HepG2 (cell line): Measurements from ENCODE around the gene GRIK3. TPM values are rescaled to one million over a fixed set of nuclear protein-coding genes. Genes with fewer than 3 reads are reported as not detected.

Experiments
- ATAC-seq: fragments of 200-7000 bp; cut with Tn5 transposase; 3 replicates; pipeline ENCODE4 v1.9.1; 2020; ENCODE audit warnings: mild to moderate bottlenecking, moderate library complexity
- BruUV-seq: library from RNA; stranded (reverse); fragments of 400-500 nt; replicated peaks from 2 replicates; lab custom pipeline; 2021; lab: Mats Ljungman, UMichigan
- CTCF ChIA-PET: fragments of 300-600 bp; formaldehyde crosslinking; extraction: SDS; loops from one replicate; lab custom pipeline; 2021; ENCODE audit warnings: low total read pairs, inconsistent platforms, low intra/inter-chr PET ratio; lab: Yijun Ruan, JAX
- POLR2A ChIA-PET: fragments of 350-600 bp; sonication (Branson Sonifier 250); formaldehyde crosslinking; loops from one replicate; lab custom pipeline; 2020; ENCODE audit warnings: antibody characterized with exemption, inconsistent platforms; lab: Yijun Ruan, JAX
- DNase-seq: peaks from one replicate; pipeline ENCODE4 v3.0.0-alpha.2; 2015; ENCODE audit warnings: low spot score
- FAIRE-seq: peaks from 3 replicates; lab custom pipeline; 2011; peaks lifted over from hg19 to GRCh38; lab: Jason Lieb, UNC
- H2AFZ ChIP-seq: one replicate; pipeline ENCODE4 v1.6.1; 2011; ENCODE audit warnings: low read length, inconsistent platforms
- H3K27ac ChIP-seq: fragments of 300-600 bp; 3 replicates; pipeline ENCODE4 v1.8.0; 2011; ENCODE audit warnings: mixed run types, mild to moderate bottlenecking, mixed read lengths, low read length, inconsistent platforms; ENCODE audit not compliant: insufficient read depth; ENCODE audit errors: extremely low read length
- H3K27me3 ChIP-seq, 2 experiments: fragments of 200-600 bp in 1 of 2; 2 replicates in 1 of 2; 3 replicates in 1 of 2; pipeline versions ENCODE4 v1.6.0 to v1.8.0; 2011; ENCODE audit warnings: low read length in 2 of 2, mild to moderate bottlenecking in 2 of 2, moderate library complexity in 2 of 2, inconsistent platforms in 1 of 2; ENCODE audit not compliant: insufficient read depth in 2 of 2, control insufficient read depth in 1 of 2
- H3K36me3 ChIP-seq, 2 experiments: fragments of 200-600 bp in 1 of 2; replicated peaks in 1 of 2; 2 replicates in 1 of 2; 3 replicates in 1 of 2; pipeline versions ENCODE4 v1.5.1 to v1.8.0; 2011; ENCODE audit warnings: low read length in 2 of 2, inconsistent platforms in 1 of 2; ENCODE audit not compliant: insufficient read depth in 2 of 2, control insufficient read depth in 1 of 2
- H3K4me1 ChIP-seq: 2 replicates; pipeline ENCODE4 v1.5.1; 2012; ENCODE audit warnings: low read length, inconsistent platforms; ENCODE audit not compliant: insufficient read depth
- H3K4me2 ChIP-seq: 2 replicates; pipeline ENCODE4 v1.6.0; 2011; ENCODE audit warnings: low read depth, low read length, inconsistent platforms
- H3K4me3 ChIP-seq, 3 experiments: fragments of 200-600 bp in 1 of 3; sonication (generic), shearing (Covaris generic) in 1 of 3; replicated peaks in 1 of 3; 2 replicates each; pipeline ENCODE4 v1.5.1; 2011 to 2016; ENCODE audit warnings: low read length in 3 of 3, inconsistent platforms in 2 of 3, low read depth in 2 of 3, mild to moderate bottlenecking in 2 of 3, control low read depth in 1 of 3, mixed read lengths in 1 of 3; ENCODE audit not compliant: insufficient read depth in 1 of 3
- H3K79me2 ChIP-seq: one replicate; pipeline ENCODE4 v1.6.1; 2011; ENCODE audit warnings: low read length, inconsistent platforms; ENCODE audit not compliant: insufficient read depth
- H3K9ac ChIP-seq: 2 replicates; pipeline ENCODE4 v1.6.0; 2011; ENCODE audit warnings: mild to moderate bottlenecking, low read depth, low read length, inconsistent platforms; ENCODE audit not compliant: insufficient read depth
- H3K9me3 ChIP-seq: 2 replicates; pipeline ENCODE4 v1.5.1; 2012; ENCODE audit warnings: mild to moderate bottlenecking, low read length
- H4K20me1 ChIP-seq: 2 replicates; pipeline ENCODE4 v1.6.0; 2011; ENCODE audit warnings: inconsistent platforms, mild to moderate bottlenecking, low read length, moderate library complexity; ENCODE audit not compliant: insufficient read depth
- ARID3A ChIP-seq: IDR thresholded peaks from 2 replicates; pipeline ENCODE4 v1.6.1; 2012; ENCODE audit warnings: low read depth, low read length, improper control_type of control experiment
- CHD4 ChIP-seq: fragments of 200-600 bp; sonication (generic); IDR thresholded peaks from 2 replicates; pipeline ENCODE4 v1.7.0; 2017; ENCODE audit warnings: mild to moderate bottlenecking, low read length, borderline replicate concordance
- DMAP1 ChIP-seq: IDR thresholded peaks from 2 replicates; pipeline ENCODE4 v1.6.1; 2016
- DR1 ChIP-seq: sonication (generic); formaldehyde crosslinking; IDR thresholded peaks from 2 replicates; pipeline ENCODE4 v1.8.0; 2021; ENCODE audit warnings: mild to moderate bottlenecking, missing genetic modification reagents, inconsistent platforms
- HMG20A ChIP-seq: IDR thresholded peaks from 2 replicates; pipeline ENCODE4 v1.6.1; 2016; ENCODE audit warnings: borderline replicate concordance
- JUND ChIP-seq: sonication (generic); formaldehyde crosslinking; IDR thresholded peaks from 2 replicates; pipeline ENCODE4 v1.8.0; 2022; ENCODE audit warnings: mild to moderate bottlenecking, missing genetic modification reagents
- MAZ ChIP-seq, 2 experiments: sonication (generic) in 1 of 2; formaldehyde crosslinking in 1 of 2; IDR thresholded peaks; 2 replicates each; pipeline versions ENCODE4 v1.5.0 to v1.6.1; 2012 to 2020; ENCODE audit warnings: low read depth in 2 of 2, mild to moderate bottlenecking in 2 of 2, borderline replicate concordance in 1 of 2, improper control_type of control experiment in 1 of 2, low read length in 1 of 2, missing genetic modification reagents in 1 of 2, moderate library complexity in 1 of 2
- MTA3 ChIP-seq: sonication (generic); formaldehyde crosslinking; IDR thresholded peaks from 2 replicates; pipeline ENCODE4 v1.4.0; 2020; ENCODE audit warnings: missing genetic modification reagents
- POGZ ChIP-seq: sonication (generic); formaldehyde crosslinking; IDR thresholded peaks from 2 replicates; pipeline ENCODE4 v1.4.0; 2020; ENCODE audit warnings: mild to moderate bottlenecking, missing genetic modification reagents
- SP4 ChIP-seq: sonication (generic); formaldehyde crosslinking; IDR thresholded peaks from 2 replicates; pipeline ENCODE4 v1.8.1; 2023; ENCODE audit warnings: mild to moderate bottlenecking, missing genetic modification reagents
- TRIM24 ChIP-seq: sonication (generic); formaldehyde crosslinking; IDR thresholded peaks from 2 replicates; pipeline ENCODE4 v1.8.0; 2022; ENCODE audit warnings: mild to moderate bottlenecking, missing genetic modification reagents
- U2AF2 ChIP-seq: fragments of 200-400 bp; formaldehyde crosslinking; IDR thresholded peaks from 2 replicates; pipeline ENCODE4 v1.6.1; 2017; ENCODE audit warnings: low read depth, mild to moderate bottlenecking, low read length
- ZNF101 ChIP-seq: sonication (generic); formaldehyde crosslinking; IDR thresholded peaks from 2 replicates; pipeline ENCODE4 v1.4.0; 2020; ENCODE audit warnings: mild to moderate bottlenecking, low read depth, missing genetic modification reagents, borderline replicate concordance
- ZNF326 ChIP-seq: sonication (generic); formaldehyde crosslinking; IDR thresholded peaks from 2 replicates; pipeline ENCODE4 v1.4.0; 2020; ENCODE audit warnings: missing genetic modification reagents, borderline replicate concordance
- WGBS: methylation state at CpG from one replicate; pipeline ENCODE4 v1.1.6; 2017; ENCODE audit warnings: low lambda C conversion rate; 5-methylcytosine and 5-hydroxymethylcytosine counted together
- in situ Hi-C: cut with HindIII; loops from 2 replicates; pipeline ENCODE4 v1.10.0; 2017; ENCODE audit warnings: low pct_unique_long_range_greater_than_20kb; ENCODE audit not compliant: extremely low pct_ligation_motif_present
- intact Hi-C: fragments of 100-400 bp; cut with micrococcal nuclease; formaldehyde crosslinking; loops from one replicate; pipeline ENCODE4 v1.10.0; 2022; ENCODE audit not compliant: unreplicated experiment
- polyA plus RNA-seq, 8 experiments: library from polyadenylated mRNA; depleted of rRNA in 3 of 8; stranded (reverse) in 7 of 8; unstranded in 1 of 8; fragments of >200 nt; fragmentation: Illumina TruSeq in 4 of 8; extraction: Trizol in 4 of 8; gene quantifications; 2 replicates each; pipeline versions ENCODE4 v1.2.1 to v1.2.3, GENCODE V29; 2011 to 2016; ENCODE audit warnings: low read depth in 4 of 8, missing spikeins in 1 of 8, mixed read lengths in 1 of 8; ENCODE audit not compliant: insufficient read depth in 1 of 8
- total RNA-seq, 5 experiments: library from RNA; depleted of rRNA; stranded (reverse); fragments of >200 nt; fragmentation: Illumina TruSeq; extraction: Trizol; gene quantifications; 2 replicates each; pipeline ENCODE4 v1.2.3, GENCODE V29; 2016; ENCODE audit warnings: low read depth in 1 of 5
- TF ChIP-seq, protein P1 (sequence below): sonication (generic); formaldehyde crosslinking; IDR thresholded peaks from 2 replicates; pipeline ENCODE4 v1.4.0; 2020; ENCODE audit warnings: mild to moderate bottlenecking, low read depth, missing genetic modification reagents

Gene GRIK3
- total and polyA plus RNA-seq, 2 of the 13 experiments (the other 11 are each of a cell fraction or from before 2014, with no cell fraction given), result not detected

GRCh38 chr1:36981771-36982622 lies 52.3 kb downstream of the GRIK3 start:
- no peak for TF ChIP-seq ZNF326 (CRISPR knock-in tag)
- TF ChIP-seq TRIM24 (CRISPR knock-in tag), result no peak
- no peak for TF ChIP-seq SP4 (CRISPR knock-in tag)
- no peak for TF ChIP-seq MTA3 (CRISPR knock-in tag)
- no peak for TF ChIP-seq ZNF101 (CRISPR knock-in tag)
- no peak for TF ChIP-seq U2AF2
- no peak for TF ChIP-seq POGZ (CRISPR knock-in tag)
- TF ChIP-seq JUND (CRISPR knock-in tag), result no peak
- Histone ChIP-seq H3K9me3 (no peaks in the 10 kb centered on the region), H3K4me3 (no peak overlapping the region), H3K27ac (no peak overlapping the region), H2AFZ (no peak overlapping the region), H3K79me2 (no peaks in the 10 kb centered on the region), H3K4me1 (no peaks in the 10 kb centered on the region), H3K27me3 (peaks cover 2 to 4% of the 10 kb centered on the region in 2 experiments; a peak in 2 of 5 replicates), H4K20me1 (no peaks in the 10 kb centered on the region), H3K9ac (no peak overlapping the region), H3K4me2 (no peak overlapping the region), H3K36me3 (no peaks in the 10 kb centered on the region)
- FAIRE-seq (no peak), DNase-seq (no peak), ATAC-seq (peak; percentile 52)
- ChIA-PET POLR2A (no interaction called here), CTCF (no interaction called here)
- BruUV-seq, result no TSS peak
- 2% methylated on average over 12 of the region's 18 CpGs for WGBS
- intact Hi-C loops (no loop called here), in situ Hi-C loops (no loop called here)

DNA sequence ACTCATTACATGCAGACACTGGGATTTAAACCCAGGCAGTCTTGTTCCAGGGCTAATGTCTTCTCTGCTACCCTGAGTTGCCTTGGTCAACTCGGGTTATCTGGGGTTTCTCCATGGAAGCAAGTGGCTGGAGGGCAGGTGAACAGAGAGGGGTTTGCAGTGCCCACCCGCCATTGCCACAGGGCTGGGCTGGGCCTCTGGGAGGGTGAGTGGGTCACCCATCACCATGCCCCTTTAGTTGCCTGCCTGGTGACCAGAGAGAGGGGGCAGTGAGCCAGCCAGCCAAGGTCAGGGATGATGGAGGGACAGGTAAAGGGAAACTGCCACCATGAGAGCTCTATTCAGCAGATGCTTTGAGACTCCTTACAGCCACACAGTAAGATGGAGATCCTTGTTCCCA lies 53.2 kb downstream of the GRIK3 start:
- 0% methylated on average over 2 of the region's 2 CpGs for WGBS
- Histone ChIP-seq H3K27me3 (peaks cover 1 to 4% of the 10 kb centered on the region in 2 experiments; a peak in 2 of 5 replicates), H3K4me3 (no peak overlapping the region), H3K9ac (no peak overlapping the region), H4K20me1 (no peaks in the 10 kb centered on the region), H3K27ac (no peak overlapping the region), H3K9me3 (no peaks in the 10 kb centered on the region), H3K79me2 (no peaks in the 10 kb centered on the region), H3K4me2 (no peak overlapping the region), H3K36me3 (no peaks in the 10 kb centered on the region), H3K4me1 (no peaks in the 10 kb centered on the region), H2AFZ (no peak overlapping the region)
- ChIA-PET CTCF (no interaction called here), POLR2A (no interaction called here)
- intact Hi-C loops, result no loop called here
- no peak for ATAC-seq
- no peak for DNase-seq
- TF ChIP-seq CHD4 (no peak), MAZ (IDR thresholded peaks at IDR 0.05; ENCODE audit: borderline replicate concordance, low read depth, low read length) (no peak), MAZ (CRISPR knock-in tag; IDR thresholded peaks at IDR 0.05; ENCODE audit: low read depth) (no peak), DR1 (CRISPR knock-in tag) (no peak), HMG20A (CRISPR knock-in tag) (no peak), ARID3A (no peak), DMAP1 (CRISPR knock-in tag) (no peak)
- TF ChIP-seq, protein P1, sequence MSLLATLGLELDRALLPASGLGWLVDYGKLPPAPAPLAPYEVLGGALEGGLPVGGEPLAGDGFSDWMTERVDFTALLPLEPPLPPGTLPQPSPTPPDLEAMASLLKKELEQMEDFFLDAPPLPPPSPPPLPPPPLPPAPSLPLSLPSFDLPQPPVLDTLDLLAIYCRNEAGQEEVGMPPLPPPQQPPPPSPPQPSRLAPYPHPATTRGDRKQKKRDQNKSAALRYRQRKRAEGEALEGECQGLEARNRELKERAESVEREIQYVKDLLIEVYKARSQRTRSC (CRISPR knock-in tag), result no peak
- in situ Hi-C loops, result no loop called here
- no TSS peak for BruUV-seq
- no peak for FAIRE-seq
